GM18498 (cell line): ENCODE results near the gene GALNT2.
A peak's percentile ranks its signal among the peaks of the same experiment; 100 is the strongest.

Experiments
- ATAC-seq: cut with Tn5 transposase; IDR thresholded peaks from one replicate; pipeline ENCODE4 v1.9.1; 2021; ENCODE audit warnings: mild to moderate bottlenecking, moderate library complexity; ENCODE audit not compliant: unreplicated experiment

GALNT2 gene

DNA sequence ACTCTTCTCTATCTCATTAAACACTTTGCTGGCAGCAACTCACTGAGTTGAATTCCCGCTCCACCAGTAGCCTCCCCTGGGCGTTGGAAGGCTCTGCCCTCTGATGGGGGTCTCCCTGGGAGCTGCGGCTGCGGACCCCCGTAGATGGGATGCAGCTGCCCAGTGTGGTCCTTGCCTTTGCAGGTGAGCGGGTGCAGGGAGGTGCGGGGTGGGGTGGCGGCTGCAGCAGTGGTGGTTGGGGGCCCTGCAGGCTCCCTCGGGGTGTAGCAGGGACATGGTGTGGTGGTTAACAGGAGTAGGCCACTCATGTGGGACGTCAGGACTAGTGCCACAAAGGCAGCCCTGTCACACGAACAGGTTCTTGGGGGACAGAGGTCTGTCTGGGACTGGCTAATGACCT lies 42.0 kb downstream of the GALNT2 start:
- ATAC-seq = no peak

DNA sequence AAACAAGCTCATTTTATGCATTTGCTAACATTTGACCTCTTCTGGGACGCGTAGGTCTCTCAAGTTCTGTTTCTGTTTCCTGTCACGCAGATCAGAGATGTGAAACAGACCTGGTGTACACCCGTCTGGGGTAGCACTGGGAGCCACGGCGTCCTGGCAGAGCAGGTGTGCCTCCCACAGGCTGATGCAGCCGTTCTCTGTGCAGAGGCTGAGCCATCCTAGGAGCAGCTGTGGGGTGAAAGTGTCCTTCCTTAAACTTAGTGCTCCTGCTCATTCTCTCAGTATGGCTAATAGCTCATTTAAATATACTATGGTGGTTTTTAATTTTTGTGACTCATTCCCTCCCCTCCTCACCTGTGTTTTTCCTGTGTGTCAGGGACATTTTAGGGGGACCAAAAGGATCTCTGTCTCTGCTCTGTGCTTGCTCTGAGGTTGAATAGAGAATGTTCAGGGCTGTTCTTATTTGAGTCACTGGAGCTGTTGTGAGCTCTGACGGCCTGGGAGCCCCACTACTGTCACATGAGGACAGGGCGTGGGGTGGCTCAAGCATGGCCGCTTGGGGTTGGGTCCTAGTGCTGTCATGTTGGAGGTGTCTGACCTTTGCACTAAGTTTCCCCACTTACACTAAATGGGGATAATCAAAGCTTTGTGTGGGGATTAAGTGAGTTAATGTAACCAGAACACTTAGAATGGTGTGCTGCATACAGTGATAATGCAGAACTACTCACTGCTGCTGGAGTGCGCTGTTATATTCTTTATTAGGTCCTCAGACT lies 43.0 kb downstream of the GALNT2 start:
- ATAC-seq = peak; percentile 87

DNA sequence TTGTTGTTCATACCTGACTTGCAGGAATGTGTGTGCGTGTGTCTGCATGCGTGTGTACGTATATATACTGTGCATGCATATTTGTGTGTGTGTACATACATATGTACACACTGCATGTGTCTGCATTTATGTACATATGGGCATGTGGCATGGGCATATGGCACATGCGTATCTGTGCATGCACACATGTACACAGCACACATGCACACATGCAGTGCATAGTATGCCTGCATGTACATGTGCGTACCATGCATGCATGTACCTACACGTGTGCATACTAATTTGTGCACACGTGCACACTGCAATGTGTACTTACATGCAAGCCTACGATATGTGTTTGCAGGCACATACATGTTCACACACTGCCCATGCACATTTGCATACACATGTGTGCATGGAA lies 43.9 kb downstream of the GALNT2 start:
- ATAC-seq = no peak

DNA sequence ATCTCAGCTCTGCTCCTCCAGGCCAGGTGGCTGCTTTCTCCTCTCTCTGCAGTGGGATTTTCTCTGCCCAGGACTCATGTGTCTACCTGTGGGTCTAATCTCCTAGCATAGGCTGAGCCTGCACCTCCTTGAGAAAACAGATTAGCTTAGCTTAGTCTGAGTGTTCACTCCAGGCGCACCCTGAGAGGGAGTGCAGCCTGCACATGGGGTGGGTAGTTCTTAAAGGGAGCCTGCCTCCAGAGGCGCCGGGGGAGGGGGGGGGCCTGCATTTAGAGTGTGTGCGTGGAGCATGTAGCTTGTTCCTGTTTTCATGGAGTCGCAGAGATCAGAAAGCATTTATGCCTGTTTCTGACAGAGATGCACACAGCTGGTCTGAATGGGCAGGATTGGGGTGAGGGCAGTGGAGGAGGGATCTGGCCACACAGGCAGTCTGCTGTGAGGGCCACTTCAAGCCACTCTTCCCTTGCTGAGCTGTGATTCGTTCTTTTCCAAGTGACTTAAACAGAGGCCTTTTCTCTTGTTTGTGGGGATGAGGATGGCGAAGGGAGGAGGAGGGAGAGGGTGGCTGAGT lies 45.2 kb downstream of the GALNT2 start:
- ATAC-seq = no peak

DNA sequence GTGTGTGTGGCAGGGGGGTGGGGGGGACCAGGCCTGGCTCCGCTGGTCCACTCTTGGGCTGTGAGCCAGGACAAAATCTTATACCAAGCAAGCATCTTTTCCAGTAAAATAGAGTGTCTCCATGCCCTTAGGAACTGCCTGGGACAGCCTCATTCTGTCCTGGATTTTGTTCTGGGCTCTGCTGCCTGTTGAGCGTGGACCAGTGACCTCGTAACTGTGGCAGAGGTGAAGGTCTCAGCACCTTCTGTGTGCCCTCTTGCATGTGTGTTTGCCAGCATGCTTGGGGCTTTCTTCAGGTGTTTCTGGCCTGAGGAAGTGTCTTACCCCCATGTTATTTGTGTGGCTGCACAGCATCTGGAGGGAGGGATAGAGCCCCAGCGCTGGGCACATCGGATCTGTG lies 45.7 kb downstream of the GALNT2 start:
- no peak for ATAC-seq

DNA sequence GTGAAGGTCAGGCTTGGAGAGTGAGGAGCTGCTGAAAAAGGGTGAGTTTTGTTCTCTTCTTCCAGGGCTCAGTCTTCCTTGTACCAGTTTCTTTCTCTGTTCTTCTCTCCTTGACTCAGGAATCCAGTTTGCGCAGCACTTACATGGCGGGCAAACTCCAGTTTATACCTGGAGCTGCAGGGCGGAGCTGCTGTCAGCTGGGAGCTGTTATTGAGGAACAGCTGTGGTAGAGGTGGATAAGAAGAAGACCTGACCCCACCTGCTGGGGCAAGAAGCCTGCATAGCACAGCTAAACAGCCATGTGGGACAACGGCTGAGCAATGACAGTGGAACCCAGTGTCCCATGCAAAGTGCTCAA lies 46.2 kb downstream of the GALNT2 start:
- no peak for ATAC-seq

DNA sequence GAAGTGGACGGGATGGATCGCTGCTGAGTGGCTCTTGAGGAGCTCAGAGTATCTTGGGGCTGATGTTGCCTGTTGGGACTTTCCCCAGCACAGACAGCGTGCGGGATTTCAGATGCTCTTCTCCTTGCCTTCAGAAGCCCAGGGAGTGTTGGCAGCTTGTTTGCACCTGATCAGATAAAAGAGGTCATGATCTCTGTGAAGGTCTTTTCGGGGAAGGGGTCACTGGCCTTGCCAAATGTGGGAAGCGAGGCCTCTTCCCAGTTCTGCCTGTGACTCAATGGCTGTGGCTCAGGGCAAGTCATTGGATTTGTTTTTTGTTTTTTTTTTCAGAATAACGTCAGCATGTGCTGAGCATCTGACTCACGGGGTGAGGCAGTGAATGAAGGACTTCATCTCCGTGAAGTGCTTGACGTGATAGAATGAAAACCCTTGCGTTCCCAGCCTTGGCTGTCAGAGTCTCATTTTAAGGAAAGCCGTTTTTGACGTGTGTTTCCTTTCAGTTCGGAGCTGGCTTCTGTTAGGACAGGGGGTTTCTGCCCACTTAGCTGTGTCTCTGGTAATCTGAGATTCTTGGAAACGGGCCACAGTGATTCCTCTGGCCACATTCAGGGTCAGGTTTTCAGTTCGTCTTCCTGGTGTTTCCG lies 46.7 kb downstream of the GALNT2 start:
- no peak for ATAC-seq

DNA sequence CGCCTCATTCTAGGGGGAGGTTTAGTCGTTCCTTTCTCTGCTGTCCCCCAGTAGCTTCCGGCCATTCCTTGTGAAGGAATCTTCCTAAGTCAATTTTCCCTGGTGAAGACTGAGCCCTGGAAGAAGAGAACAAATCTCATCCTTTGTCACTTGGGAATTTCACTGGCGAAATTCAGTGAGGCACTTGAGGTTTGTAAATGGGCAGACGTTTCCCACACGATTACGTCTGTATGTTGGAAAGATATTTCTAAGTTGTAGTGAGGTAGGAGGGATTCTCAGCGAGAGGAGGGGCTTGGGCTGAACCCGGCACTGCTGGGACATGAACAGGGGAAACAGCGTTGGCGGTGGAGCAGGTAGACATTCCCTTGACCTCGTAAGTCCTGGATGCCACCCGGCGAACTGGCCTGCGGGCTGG lies 47.2 kb downstream of the GALNT2 start:
- no peak for ATAC-seq

DNA sequence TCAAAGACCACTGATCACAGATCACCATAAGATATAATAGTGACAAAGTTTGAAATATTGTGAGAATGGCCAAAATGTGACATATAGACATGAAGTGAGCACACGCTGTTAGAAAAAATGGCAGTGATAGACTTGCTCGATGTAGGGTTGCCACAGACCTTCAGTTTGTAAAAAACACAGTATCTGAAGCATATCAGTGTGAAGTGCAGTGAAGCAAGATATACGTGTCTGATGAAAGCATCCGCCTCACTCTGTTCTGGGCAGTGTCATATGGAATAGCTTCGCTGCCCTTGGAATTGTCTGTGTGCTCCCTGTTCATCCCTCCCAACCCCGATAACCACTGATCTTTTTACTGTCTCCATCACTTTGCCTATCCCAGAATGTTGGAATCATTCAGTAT lies 50.7 kb downstream of the GALNT2 start:
- ATAC-seq = peak; percentile 46

DNA sequence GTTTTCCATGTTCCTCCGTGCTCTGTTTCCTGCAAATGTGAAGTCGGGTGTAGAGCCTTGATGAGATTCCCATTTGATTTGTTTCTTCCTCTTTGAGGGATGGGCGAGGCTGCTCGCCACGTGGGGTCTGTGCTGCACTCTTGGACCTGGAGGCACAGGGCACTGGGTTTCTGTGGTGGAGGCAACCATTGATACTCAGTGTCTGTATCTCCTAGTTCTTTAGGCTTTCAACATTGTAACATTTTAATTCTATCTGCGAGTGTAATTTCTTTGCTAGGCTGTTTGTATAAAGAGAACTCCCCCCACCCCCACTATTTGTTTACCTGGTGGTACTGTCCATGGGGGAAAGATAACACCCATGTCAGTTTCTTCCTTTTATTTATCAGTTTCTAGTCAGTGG lies 52.3 kb downstream of the GALNT2 start:
- no peak for ATAC-seq

DNA sequence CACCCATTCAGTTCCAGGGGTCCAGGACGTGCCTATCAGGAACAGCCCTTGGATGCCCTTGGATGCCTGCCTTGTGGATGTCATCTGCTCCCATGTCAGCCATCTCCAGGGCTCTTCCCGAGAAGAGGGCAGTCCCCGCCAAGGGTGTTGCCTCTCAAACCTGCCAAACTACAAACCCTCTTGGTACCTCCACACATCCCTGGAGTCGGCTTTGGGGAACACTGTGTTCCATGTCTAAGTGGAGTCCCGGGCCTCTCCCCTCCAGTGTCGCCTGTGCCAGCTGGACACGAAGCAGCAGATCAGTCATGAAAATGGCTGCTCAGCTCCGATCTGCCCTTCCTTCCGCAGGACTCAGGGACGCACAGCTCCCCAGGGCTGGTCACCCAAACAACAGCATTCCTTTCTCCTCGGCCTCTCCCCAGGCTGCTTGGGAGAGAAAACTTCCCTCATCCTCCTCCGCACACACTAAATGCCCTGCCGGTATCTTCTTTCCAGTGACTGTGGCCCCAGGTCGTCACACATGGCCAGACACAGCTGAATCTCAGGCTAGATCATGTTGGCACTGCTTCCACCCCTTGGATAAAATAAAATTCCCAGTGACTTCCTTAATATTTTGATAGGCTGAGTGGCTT lies 53.4 kb downstream of the GALNT2 start:
- ATAC-seq = no peak

DNA sequence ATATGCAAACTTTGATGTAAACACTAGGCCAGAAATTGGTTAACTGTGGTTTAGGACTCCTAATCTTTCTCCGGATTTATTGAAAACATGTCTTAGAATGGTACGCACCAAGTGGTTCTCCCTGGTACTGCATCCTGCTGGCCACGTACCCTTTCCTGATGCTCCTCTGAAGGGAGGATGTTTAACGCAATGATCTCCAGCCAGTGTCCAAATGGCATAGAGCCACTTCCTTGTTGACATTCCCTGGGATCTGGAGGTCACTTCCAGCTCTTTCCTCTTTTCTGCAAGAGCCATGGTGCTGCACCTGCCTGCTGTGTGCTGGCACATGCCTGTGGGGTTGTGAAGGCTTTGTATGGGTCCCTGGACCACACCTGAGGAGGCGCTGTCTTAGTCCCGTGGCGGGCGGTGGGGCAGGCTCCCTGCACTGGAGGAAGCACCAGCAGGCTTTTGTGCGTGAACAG lies 53.9 kb downstream of the GALNT2 start:
- ATAC-seq = no peak

DNA sequence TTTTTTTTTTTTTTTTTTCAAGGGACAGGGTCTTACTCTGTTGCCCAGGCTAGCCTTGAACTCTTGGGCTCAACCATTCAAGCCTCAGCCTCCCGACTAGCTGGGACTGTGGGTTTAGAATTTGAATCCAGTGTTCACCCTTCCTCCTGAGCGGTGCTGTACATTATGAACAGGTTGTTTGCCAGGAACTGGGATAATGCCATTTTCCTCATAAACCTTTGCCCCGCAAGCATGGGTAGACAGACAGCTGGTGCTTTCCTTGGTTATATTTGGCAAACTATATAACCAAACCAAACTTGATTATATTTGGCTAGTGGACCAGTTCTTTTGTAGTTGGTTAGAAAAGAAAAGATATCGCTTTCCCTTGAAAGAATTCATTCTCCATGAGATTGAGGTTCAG lies 54.9 kb downstream of the GALNT2 start:
- no peak for ATAC-seq

DNA sequence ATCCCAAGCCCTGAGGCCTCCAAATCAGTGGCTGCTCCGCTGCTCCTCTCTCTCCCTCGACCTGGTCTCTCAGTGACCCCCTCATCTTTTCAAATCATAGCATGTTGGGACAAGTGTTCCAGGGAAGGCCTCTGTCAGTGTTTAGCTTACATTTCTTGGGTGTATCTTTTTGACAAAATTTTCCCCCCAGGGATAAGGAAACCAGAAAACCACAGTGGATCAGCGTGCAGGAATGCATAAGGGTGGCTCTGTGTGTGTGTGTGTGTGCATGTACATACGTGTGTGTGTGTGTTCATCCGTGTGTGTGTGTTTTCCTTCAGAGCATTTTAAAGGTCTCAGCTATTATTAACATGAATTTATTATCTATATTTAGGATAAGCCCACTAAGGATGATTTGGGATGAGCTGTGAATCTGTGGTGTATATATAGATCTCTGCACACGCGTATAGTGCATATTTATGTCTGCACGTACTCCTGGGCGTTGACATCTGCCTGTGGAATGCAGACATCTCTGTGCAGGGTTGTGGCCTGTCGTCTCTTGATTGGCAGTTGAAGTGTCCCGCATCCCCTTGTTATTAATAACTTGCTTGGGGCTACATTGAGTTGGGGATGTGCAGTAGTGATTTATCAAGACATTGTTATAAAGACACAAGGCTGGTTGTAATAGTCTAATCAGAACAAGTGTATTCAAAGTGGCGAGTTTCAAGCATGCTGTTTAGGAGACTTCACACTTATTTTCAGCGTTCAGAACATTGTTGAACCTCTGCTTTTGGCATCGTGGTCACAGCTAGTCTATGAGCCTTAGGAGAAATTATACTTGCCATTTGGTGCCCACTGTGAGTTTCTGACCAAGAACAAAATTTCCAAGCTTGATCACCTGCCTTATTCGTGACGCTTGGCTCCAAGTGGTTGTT lies 55.6 kb downstream of the GALNT2 start:
- ATAC-seq = no peak

DNA sequence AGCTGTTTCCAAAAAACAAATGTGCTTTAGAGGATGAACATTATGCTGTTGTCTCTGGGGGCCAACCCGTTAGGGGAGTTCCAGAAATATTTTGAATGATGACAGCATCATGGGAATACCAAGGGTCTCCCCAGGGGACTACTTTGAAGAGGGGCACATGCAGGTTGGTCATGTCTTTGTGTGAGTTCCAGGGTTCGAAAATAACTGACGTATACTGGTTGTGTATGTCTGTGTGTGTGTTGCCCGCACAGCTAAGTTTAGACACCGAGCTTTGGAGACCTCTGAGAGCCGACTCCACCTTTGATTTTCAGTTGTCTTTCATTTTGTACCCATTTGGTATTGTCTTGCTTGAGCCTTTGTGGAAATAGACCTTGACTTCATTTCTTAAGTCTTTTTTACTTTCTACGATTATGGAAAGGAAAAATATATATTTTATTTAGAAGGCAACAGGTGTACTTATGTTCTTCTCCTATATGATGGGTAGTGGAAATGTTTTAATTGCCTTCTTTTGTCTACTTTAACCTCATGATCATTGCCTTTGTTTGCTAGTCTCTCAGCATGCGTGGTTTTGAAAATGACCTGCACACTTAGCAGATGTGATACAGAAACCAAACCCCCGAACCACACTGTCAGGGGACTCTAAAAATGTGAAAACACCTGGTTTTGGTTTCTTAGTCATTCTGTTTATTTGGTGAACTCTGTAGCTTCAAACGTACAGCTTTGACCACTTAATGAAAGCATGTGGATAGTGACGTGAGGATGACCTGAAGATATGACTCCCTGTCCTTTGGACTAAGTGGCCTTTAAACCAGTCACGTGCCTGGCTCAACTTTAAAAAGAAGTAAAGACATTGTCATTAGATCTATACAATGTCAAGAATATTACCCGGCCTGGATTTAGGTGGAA lies 56.5 kb downstream of the GALNT2 start:
- ATAC-seq = peak; percentile 89

DNA sequence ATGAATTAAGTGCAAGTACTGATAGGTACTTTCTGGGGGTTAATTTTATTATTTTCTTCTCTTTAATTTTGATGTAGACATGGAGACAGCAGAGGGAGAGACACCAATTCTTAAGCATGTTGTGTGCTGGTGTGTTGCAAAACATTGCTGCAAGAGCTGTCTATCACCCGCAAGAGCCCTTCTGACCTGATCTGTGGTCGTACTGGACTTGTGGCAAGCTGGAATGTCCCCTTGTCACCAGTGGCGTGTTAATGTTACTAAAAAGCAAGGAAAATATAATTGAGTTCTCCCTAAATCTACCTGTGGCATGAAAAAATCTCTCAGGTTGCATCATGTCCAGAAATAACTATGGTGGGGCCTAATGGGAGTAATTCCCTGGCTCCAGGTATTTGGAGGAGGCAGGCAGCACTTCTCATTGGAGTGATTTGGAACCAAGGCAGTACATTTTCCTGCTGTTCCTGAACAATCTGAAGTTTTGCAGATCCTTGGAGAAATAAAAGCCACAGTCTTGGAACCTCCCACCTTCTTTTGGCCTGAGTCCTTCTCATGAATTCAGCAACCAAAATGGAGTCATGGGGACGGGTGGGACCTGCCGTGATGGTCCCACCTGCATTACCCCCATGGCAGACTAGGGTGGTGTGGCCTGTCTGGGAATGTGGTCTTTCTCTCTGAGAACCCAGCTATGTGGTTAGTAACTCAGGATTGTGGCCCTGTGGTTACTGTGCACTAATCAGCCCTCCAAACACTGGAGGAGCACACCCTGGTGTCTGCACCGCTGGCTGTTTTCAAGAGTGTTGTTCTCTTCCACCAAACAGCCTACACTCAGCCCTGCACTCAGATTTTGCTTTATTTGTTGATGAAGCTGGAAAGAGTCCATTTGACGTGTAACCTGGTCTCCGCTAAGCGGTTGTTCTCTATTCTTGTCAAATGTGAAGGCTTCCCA lies 57.4 kb downstream of the GALNT2 start:
- no peak for ATAC-seq

DNA sequence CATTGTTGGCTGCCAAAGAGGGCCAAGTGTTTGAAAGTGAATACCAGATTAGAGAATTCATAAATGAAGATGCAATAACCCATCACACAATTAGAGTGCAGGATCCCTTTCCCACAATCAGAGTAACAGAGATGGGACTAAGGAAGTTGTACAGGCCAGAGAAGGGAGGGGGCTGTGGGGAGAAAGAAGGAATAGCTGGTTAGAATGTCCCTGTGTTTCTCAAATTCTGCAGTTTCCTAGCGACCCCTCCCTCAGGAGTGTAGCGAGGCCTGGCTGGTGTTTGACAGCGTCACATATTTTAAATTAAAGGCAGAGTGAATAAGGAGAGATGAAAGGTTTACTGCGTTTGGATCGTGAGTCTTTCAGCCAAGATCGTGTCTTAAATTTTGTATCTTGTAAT lies 58.1 kb downstream of the GALNT2 start:
- ATAC-seq = no peak

DNA sequence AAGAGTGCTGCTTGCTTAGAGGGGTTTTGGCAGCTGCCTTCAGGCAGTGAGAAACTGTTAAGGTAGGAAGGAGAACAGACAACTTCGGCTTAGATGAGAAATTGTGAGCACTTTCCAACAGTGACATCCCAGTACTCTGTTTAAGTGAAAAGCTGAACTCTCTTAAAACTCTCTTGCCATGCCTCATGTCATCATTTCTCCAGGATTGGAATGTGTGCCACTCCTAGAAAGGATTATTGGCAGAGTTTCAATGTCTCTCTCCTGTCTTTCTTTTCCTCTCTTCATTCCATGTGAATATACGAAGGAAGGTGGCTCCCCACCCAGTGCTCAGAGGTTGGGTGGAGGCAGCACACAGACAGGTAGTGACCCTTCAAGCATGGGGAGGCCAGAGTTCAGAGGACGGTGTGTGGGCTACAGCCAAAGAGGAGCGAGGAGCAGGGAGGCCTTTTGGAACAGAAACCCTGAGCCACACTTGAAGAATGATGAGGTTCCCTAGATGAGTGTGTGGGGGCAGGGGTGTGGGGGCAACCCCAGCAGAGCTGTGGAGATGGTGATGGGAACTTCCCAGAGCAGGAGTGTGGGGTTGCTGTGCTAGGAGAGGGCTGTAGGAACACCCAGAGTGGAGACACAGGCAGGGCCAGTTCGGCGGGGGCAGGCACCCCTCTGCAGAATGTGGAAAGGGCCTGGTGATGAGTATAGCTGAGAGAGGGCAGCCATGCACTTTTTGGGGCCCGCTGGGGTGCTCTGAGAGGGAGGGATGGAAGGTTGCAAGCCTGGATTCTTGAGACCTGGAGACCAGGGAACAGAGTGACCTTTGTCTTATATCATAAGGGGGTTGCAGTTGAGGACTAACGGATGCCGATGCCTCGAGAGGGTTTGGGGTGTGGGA lies 58.8 kb downstream of the GALNT2 start:
- ATAC-seq = no peak
